ENCODE data around the gene MEP1A.
A peak's percentile ranks its signal among the peaks of the same experiment; 100 is the strongest.
"Not testable (repeated sequence)": the region's sequence is repeated elsewhere in the genome, so short reads cannot be mapped to it uniquely, and the experiment has no call there.

MEP1A gene

GRCh38 chr6:46848684-46849360 is 55.6 kb downstream of the MEP1A start:
- TF ChIP-seq MAX (IDR thresholded peaks at IDR 0.05; ENCODE audit: low read depth, low read length) (0 out of 2 replicates have a peak, but pooled peaks have one; percentile 6), MYC (IDR thresholded peaks at IDR 0.05; ENCODE audit: low read depth, low read length) (no peak), CTCF (IDR thresholded peaks at IDR 0.05; ENCODE audit: low read depth, low read length) (peak; percentile 85), POLR2A (IDR thresholded peaks at IDR 0.05; ENCODE audit: extremely low read depth, insufficient read length) (no peak)
- no peak overlapping the region for H3K4me3 ChIP-seq (ENCODE audit: low read depth, low read length)
- peak; percentile 76 for DNase-seq (ENCODE audit: low read depth)

- no peak for TF ChIP-seq CTCF (IDR thresholded peaks at IDR 0.05; ENCODE audit: low read depth, low read length)
- DNase-seq (ENCODE audit: low read depth) = no peak
- H3K4me3 ChIP-seq (ENCODE audit: low read depth, low read length) = no peak overlapping the region
Measured at GRCh38 chr6:46849361-46849690, 56.1 kb downstream of the MEP1A start.

GRCh38 chr6:46850792-46851191 is 57.6 kb downstream of the MEP1A start:
- H3K4me3 ChIP-seq (ENCODE audit: low read depth, low read length) = no peak overlapping the region
- TF ChIP-seq MAX (IDR thresholded peaks at IDR 0.05; ENCODE audit: low read depth, low read length) (no peak), CTCF (IDR thresholded peaks at IDR 0.05; ENCODE audit: low read depth, low read length) (no peak), MYC (IDR thresholded peaks at IDR 0.05; ENCODE audit: low read depth, low read length) (no peak), POLR2A (IDR thresholded peaks at IDR 0.05; ENCODE audit: extremely low read depth, insufficient read length) (no peak)
- DNase-seq (ENCODE audit: low read depth) = no peak

- not testable (repeated sequence) for DNase-seq (ENCODE audit: low read depth); H3K4me3 ChIP-seq (ENCODE audit: low read depth, low read length)
Measured at GRCh38 chr6:46851576-46851975, 58.4 kb downstream of the MEP1A start.

- H3K4me3 ChIP-seq (ENCODE audit: low read depth, low read length) = not testable (repeated sequence)
- peak; percentile 16 for DNase-seq (ENCODE audit: low read depth)
- TF ChIP-seq CTCF (IDR thresholded peaks at IDR 0.05; ENCODE audit: low read depth, low read length) = peak; percentile 64
Measured at GRCh38 chr6:46855966-46856365, 62.8 kb downstream of the MEP1A start.

GRCh38 chr6:46862381-46862780 is 69.2 kb downstream of the MEP1A start:
- DNase-seq (ENCODE audit: low read depth) = no peak
- TF ChIP-seq MAX (IDR thresholded peaks at IDR 0.05; ENCODE audit: low read depth, low read length) (no peak), POLR2A (IDR thresholded peaks at IDR 0.05; ENCODE audit: extremely low read depth, insufficient read length) (no peak), MYC (IDR thresholded peaks at IDR 0.05; ENCODE audit: low read depth, low read length) (no peak), CTCF (IDR thresholded peaks at IDR 0.05; ENCODE audit: low read depth, low read length) (no peak)

More at GRCh38 chr6:46862381-46862780, 69.2 kb downstream of the MEP1A start:
- H3K4me3 ChIP-seq (ENCODE audit: low read depth, low read length) = no peak overlapping the region
